ENCODE measurements around the gene TOR2A.

Gene TOR2A

DNA sequence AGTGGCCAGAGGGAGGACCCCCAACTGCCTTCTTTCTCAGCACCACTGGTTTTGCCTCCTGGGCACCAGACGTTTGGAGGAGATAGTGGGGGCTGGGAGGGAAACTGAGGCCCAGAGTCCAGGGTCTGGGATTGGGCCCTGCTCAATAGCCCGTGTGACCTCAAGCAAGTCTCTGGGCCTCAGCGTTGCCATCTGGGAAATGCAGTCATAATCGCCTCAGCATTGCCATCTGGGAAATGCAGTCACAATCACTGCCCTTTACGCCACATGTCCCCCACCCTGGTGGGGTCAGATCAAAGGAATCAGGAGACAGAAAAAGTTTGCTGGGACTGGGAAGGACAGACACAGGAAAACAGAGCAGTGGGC is 41.8 kb upstream of the TOR2A start:
- Histone ChIP-seq H3K9me3 (ENCODE audit: control insufficient read depth in 2 of 2, low read length in 2 of 2) (no peaks in the 10 kb centered on the region), H3K27ac (ENCODE audit: low read depth in 2 of 2, low read length in 2 of 2) (peak overlapping the region; percentile 42 to 68), H3K36me3 (ENCODE audit: control insufficient read depth in 2 of 2, insufficient read depth in 2 of 2, low read length in 2 of 2) (no peaks in the 10 kb centered on the region), H3K27me3 (ENCODE audit: control insufficient read depth in 2 of 2, insufficient read depth in 2 of 2, low read length in 2 of 2) (peaks cover 0 to 3% of the 10 kb centered on the region in 2 donors), H3K4me1 (ENCODE audit: control insufficient read depth in 2 of 2, insufficient read depth in 2 of 2, low read length in 2 of 2) (peaks cover 3 to 4% of the 10 kb centered on the region in 2 donors), H3K4me3 (ENCODE audit: low read length in 2 of 2) (peak overlapping the region; percentile 19 to 72), H3K9ac (ENCODE audit: low read depth in 1 of 2, low read length in 2 of 2) (peak overlapping the region; percentile 40 to 60)

DNA sequence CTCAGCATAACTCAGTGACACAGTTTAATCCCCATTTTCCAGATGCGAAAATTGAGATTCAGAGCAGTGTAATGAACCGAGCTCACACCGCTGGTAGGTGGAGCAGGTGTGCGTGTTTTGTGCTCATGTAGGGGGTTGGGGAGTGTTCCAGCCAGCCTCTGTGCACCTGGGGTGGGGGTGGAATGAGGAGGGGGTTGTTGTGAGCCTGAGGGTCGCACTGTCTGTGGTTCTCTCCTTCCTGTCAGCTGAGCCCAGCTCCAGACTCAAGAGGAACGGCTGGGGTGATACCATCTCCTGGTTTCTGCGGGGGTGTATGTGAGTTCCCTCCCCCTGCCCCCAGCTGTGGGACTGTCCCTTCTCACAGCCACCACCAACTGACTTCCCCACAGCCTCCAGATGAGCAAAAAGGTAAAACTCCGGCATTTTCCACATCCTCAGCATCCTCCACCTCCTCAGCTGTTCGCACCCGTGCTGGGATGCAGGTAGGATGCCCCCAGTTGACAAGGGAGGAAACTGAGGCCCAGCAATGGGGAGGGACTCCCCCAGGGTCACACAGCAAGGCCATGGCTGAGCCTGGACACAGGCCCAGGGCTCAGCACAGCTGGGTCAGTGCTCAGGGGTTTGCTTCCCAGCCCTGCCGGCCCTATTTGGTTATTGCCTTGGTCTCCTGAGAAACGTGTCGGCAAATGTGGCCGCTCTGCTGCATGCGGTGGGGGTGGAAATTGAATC is 41.3 kb upstream of the TOR2A start:
- Histone ChIP-seq H3K27ac (ENCODE audit: low read depth in 2 of 2, low read length in 2 of 2) (peak overlapping the region; percentile 42 to 68), H3K27me3 (ENCODE audit: control insufficient read depth in 2 of 2, insufficient read depth in 2 of 2, low read length in 2 of 2) (peaks cover 0 to 3% of the 10 kb centered on the region in 2 donors), H3K36me3 (ENCODE audit: control insufficient read depth in 2 of 2, insufficient read depth in 2 of 2, low read length in 2 of 2) (no peaks in the 10 kb centered on the region), H3K4me1 (ENCODE audit: control insufficient read depth in 2 of 2, insufficient read depth in 2 of 2, low read length in 2 of 2) (peaks cover 3 to 4% of the 10 kb centered on the region in 2 donors), H3K9ac (ENCODE audit: low read depth in 1 of 2, low read length in 2 of 2) (peak overlapping the region; percentile 40 to 60), H3K4me3 (ENCODE audit: low read length in 2 of 2) (peak overlapping the region; percentile 26 to 72), H3K9me3 (ENCODE audit: control insufficient read depth in 2 of 2, low read length in 2 of 2) (no peaks in the 10 kb centered on the region)

DNA sequence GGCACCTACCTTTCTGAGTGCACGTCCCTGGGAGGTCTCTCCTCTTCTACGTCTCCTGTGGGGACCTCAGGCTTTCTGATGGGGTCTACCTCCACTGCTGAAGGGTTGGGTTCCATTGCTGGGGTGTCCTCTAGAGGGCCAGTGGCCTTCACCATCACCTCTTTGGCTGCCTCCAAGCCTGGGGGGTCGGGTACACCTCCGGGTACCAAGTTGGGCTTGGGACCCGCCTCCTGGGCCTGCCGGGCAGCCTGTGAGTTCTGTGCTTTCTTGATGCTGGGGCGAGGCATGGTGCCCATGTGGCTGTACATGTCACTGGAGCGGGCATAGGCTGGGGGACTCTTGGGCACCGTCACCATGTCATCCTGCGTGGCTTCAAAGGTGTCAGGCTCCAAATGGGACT is 38.9 kb upstream of the TOR2A start:
- peaks cover 0 to 3% of the 10 kb centered on the region in 2 donors for H3K27me3 ChIP-seq (ENCODE audit: control insufficient read depth in 2 of 2, insufficient read depth in 2 of 2, low read length in 2 of 2)
- H3K36me3 ChIP-seq (ENCODE audit: control insufficient read depth in 2 of 2, insufficient read depth in 2 of 2, low read length in 2 of 2) = no peaks in the 10 kb centered on the region
- H3K9me3 ChIP-seq (ENCODE audit: control insufficient read depth in 2 of 2, low read length in 2 of 2) = no peaks in the 10 kb centered on the region
- H3K4me3 ChIP-seq (ENCODE audit: low read length in 2 of 2) = no peak overlapping the region
- H3K4me1 ChIP-seq (ENCODE audit: control insufficient read depth in 2 of 2, insufficient read depth in 2 of 2, low read length in 2 of 2) = peaks cover 13% of the 10 kb centered on the region in 2 donors
- no peak overlapping the region for H3K27ac ChIP-seq (ENCODE audit: low read depth in 2 of 2, low read length in 2 of 2)
- H3K9ac ChIP-seq (ENCODE audit: low read depth in 1 of 2, low read length in 2 of 2) = no peak overlapping the region

DNA sequence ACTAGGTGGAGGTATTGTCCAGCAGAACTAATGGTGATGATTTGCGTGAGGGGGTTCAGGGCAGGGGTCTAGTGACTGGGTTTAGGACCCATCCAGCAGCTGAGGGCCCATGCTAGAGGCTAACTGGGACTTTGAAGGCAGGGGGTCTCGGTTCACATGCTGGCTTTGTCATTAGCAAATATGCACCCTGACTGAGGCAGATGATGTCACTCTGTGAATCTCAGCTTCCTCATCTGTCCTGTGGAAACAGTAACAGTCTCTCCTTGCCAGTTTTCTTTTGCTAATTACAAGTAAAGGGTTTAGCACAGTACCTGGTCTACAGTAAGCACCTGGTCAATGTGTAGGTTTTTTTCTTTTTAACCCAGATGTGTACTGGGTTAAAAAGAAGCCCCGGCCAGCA is 38.2 kb upstream of the TOR2A start:
- Histone ChIP-seq H3K36me3 (ENCODE audit: control insufficient read depth in 2 of 2, insufficient read depth in 2 of 2, low read length in 2 of 2) (no peaks in the 10 kb centered on the region), H3K4me3 (ENCODE audit: low read length in 2 of 2) (no peak overlapping the region), H3K9ac (ENCODE audit: low read depth in 1 of 2, low read length in 2 of 2) (no peak overlapping the region), H3K4me1 (ENCODE audit: control insufficient read depth in 2 of 2, insufficient read depth in 2 of 2, low read length in 2 of 2) (peaks cover 11 to 13% of the 10 kb centered on the region in 2 donors), H3K27ac (ENCODE audit: low read depth in 2 of 2, low read length in 2 of 2) (no peak overlapping the region), H3K27me3 (ENCODE audit: control insufficient read depth in 2 of 2, insufficient read depth in 2 of 2, low read length in 2 of 2) (peaks cover 0 to 3% of the 10 kb centered on the region in 2 donors), H3K9me3 (ENCODE audit: control insufficient read depth in 2 of 2, low read length in 2 of 2) (no peaks in the 10 kb centered on the region)

DNA sequence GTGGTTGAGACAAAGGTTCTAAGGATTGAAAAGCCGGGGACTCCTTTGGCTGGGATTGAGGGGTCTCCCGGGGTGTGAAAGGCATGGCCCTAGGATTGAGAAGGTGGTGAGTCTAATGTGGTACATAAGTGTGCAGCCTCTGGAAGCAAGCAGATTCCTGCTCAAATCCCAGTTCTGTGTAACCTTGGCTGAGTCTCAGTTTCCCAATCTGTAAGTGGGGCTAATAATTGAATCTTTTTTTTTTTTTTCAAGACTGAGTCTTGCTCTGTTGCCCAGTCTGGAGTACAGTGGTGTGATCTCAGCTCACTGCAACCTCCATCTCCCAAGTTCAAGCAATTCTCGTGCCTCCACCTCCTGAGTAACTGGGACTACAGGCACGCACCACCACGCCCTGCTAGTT is 37.5 kb upstream of the TOR2A start:
- peaks cover 12 to 15% of the 10 kb centered on the region in 2 donors for H3K4me1 ChIP-seq (ENCODE audit: control insufficient read depth in 2 of 2, insufficient read depth in 2 of 2, low read length in 2 of 2)
- H3K9me3 ChIP-seq (ENCODE audit: control insufficient read depth in 2 of 2, low read length in 2 of 2) = no peaks in the 10 kb centered on the region
- no peak overlapping the region for H3K27ac ChIP-seq (ENCODE audit: low read depth in 2 of 2, low read length in 2 of 2)
- no peak overlapping the region for H3K9ac ChIP-seq (ENCODE audit: low read depth in 1 of 2, low read length in 2 of 2)
- no peaks in the 10 kb centered on the region for H3K36me3 ChIP-seq (ENCODE audit: control insufficient read depth in 2 of 2, insufficient read depth in 2 of 2, low read length in 2 of 2)
- no peak overlapping the region for H3K4me3 ChIP-seq (ENCODE audit: low read length in 2 of 2)
- H3K27me3 ChIP-seq (ENCODE audit: control insufficient read depth in 2 of 2, insufficient read depth in 2 of 2, low read length in 2 of 2) = peaks cover 0 to 3% of the 10 kb centered on the region in 2 donors

GRCh38 chr9:127771570-127772189 is 36.6 kb upstream of the TOR2A start:
- H3K9ac ChIP-seq (ENCODE audit: low read depth in 1 of 2, low read length in 2 of 2) = peak overlapping the region; percentile 4 to 10
- H3K27ac ChIP-seq (ENCODE audit: low read depth in 2 of 2, low read length in 2 of 2) = peak overlapping the region in 1 of 2 donors; percentile 68
- H3K4me1 ChIP-seq (ENCODE audit: control insufficient read depth in 2 of 2, insufficient read depth in 2 of 2, low read length in 2 of 2) = peaks cover 14 to 17% of the 10 kb centered on the region in 2 donors
- peak overlapping the region in 1 of 2 donors; percentile 67 for H3K4me3 ChIP-seq (ENCODE audit: low read length in 2 of 2)
- no peaks in the 10 kb centered on the region for H3K9me3 ChIP-seq (ENCODE audit: control insufficient read depth in 2 of 2, low read length in 2 of 2)
- peaks cover 0 to 3% of the 10 kb centered on the region in 2 donors for H3K27me3 ChIP-seq (ENCODE audit: control insufficient read depth in 2 of 2, insufficient read depth in 2 of 2, low read length in 2 of 2)
- no peaks in the 10 kb centered on the region for H3K36me3 ChIP-seq (ENCODE audit: control insufficient read depth in 2 of 2, insufficient read depth in 2 of 2, low read length in 2 of 2)

GRCh38 chr9:127770905-127771569 is 35.9 kb upstream of the TOR2A start:
- H3K4me3 ChIP-seq (ENCODE audit: low read length in 2 of 2) = peak overlapping the region; percentile 44 to 67
- H3K36me3 ChIP-seq (ENCODE audit: control insufficient read depth in 2 of 2, insufficient read depth in 2 of 2, low read length in 2 of 2) = no peaks in the 10 kb centered on the region
- H3K4me1 ChIP-seq (ENCODE audit: control insufficient read depth in 2 of 2, insufficient read depth in 2 of 2, low read length in 2 of 2) = peaks cover 12 to 17% of the 10 kb centered on the region in 2 donors
- peak overlapping the region in 1 of 2 donors; percentile 49 for H3K9ac ChIP-seq (ENCODE audit: low read depth in 1 of 2, low read length in 2 of 2)
- H3K27me3 ChIP-seq (ENCODE audit: control insufficient read depth in 2 of 2, insufficient read depth in 2 of 2, low read length in 2 of 2) = peaks cover 0 to 3% of the 10 kb centered on the region in 2 donors
- peak overlapping the region; percentile 30 to 68 for H3K27ac ChIP-seq (ENCODE audit: low read depth in 2 of 2, low read length in 2 of 2)
- H3K9me3 ChIP-seq (ENCODE audit: control insufficient read depth in 2 of 2, low read length in 2 of 2) = no peaks in the 10 kb centered on the region

DNA sequence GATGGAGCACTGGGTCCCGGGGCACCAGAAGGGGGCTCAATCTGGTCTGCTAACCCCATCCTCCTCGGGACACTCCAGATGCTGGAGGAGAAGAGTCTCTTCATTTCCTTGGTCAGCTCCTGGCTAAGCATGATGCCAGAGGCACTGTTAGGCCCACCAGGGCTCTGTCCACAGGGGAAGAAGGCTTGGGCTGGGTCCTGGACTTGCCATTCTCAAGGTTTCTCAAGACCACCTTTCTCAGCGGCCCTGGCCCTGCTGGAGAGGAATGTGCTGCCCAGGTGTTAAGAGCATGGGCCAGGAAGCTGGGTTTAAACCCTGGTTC is 35.5 kb upstream of the TOR2A start:
- peak overlapping the region; percentile 44 to 67 for H3K4me3 ChIP-seq (ENCODE audit: low read length in 2 of 2)
- H3K36me3 ChIP-seq (ENCODE audit: control insufficient read depth in 2 of 2, insufficient read depth in 2 of 2, low read length in 2 of 2) = no peaks in the 10 kb centered on the region
- H3K4me1 ChIP-seq (ENCODE audit: control insufficient read depth in 2 of 2, insufficient read depth in 2 of 2, low read length in 2 of 2) = peaks cover 12 to 17% of the 10 kb centered on the region in 2 donors
- H3K9me3 ChIP-seq (ENCODE audit: control insufficient read depth in 2 of 2, low read length in 2 of 2) = no peaks in the 10 kb centered on the region
- H3K9ac ChIP-seq (ENCODE audit: low read depth in 1 of 2, low read length in 2 of 2) = peak overlapping the region; percentile 23 to 49
- H3K27me3 ChIP-seq (ENCODE audit: control insufficient read depth in 2 of 2, insufficient read depth in 2 of 2, low read length in 2 of 2) = peaks cover 0 to 3% of the 10 kb centered on the region in 2 donors
- H3K27ac ChIP-seq (ENCODE audit: low read depth in 2 of 2, low read length in 2 of 2) = peak overlapping the region; percentile 30 to 68

GRCh38 chr9:127769929-127770582 is 35.0 kb upstream of the TOR2A start:
- Histone ChIP-seq H3K27ac (ENCODE audit: low read depth in 2 of 2, low read length in 2 of 2) (peak overlapping the region; percentile 11 to 68), H3K27me3 (ENCODE audit: control insufficient read depth in 2 of 2, insufficient read depth in 2 of 2, low read length in 2 of 2) (peaks cover 0 to 3% of the 10 kb centered on the region in 2 donors), H3K36me3 (ENCODE audit: control insufficient read depth in 2 of 2, insufficient read depth in 2 of 2, low read length in 2 of 2) (no peaks in the 10 kb centered on the region), H3K4me3 (ENCODE audit: low read length in 2 of 2) (peak overlapping the region in 1 of 2 donors; percentile 67), H3K9me3 (ENCODE audit: control insufficient read depth in 2 of 2, low read length in 2 of 2) (no peaks in the 10 kb centered on the region), H3K4me1 (ENCODE audit: control insufficient read depth in 2 of 2, insufficient read depth in 2 of 2, low read length in 2 of 2) (peaks cover 12 to 17% of the 10 kb centered on the region in 2 donors), H3K9ac (ENCODE audit: low read depth in 1 of 2, low read length in 2 of 2) (peak overlapping the region; percentile 23 to 49)
